RWPE1 (cell line): ENCODE measurements around the gene CLASP1.
A peak's percentile ranks its signal among the peaks of the same experiment; 100 is the strongest.

Experiments
- CTCF ChIA-PET: fragments of 350-600 bp; sonication (Branson Sonifier 250); formaldehyde crosslinking; extraction: SDS; loops from one replicate; lab custom pipeline; 2021; lab: Yijun Ruan, JAX
- POLR2A ChIA-PET: fragments of 400-600 bp; formaldehyde crosslinking; extraction: SDS; loops from one replicate; lab custom pipeline; 2020; ENCODE audit warnings: antibody characterized with exemption; ENCODE audit not compliant: low non-redundant PET; lab: Yijun Ruan, JAX
- DNase-seq: peaks from one replicate; pipeline ENCODE4 v3.0.0; 2012; ENCODE audit warnings: low spot score
- H3K27ac ChIP-seq: fragments of 450-650 bp; 2 replicates; pipeline ENCODE4 v1.5.1; 2017
- TF ChIP-seq, protein P1 (sequence below): fragments of 450-650 bp; conservative IDR thresholded peaks from 2 replicates; pipeline ENCODE4 v1.5.1; 2017; ENCODE audit warnings: low read depth, mild to moderate bottlenecking

The CLASP1 gene

DNA sequence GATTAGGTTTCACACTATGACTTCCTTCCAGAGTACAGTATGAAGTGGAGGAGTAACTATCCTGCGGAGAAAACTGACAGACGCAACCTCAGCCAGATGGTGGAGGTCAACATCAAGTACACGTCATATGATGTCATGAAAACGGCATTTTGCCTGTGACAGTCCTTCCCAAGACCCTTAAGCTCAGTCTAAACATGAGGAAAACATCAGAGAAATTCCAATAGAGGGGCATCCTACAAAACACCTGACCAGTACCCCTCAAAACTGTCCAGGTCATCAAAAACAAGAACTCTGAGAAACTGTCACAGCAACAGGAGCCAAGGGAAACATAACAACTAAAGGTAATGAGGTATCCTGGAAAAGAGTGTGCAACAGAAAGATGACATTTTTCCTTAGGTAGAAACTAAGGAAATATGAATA lies 116.9 kb downstream of the CLASP1 start:
- DNase-seq, result no peak
- no peak overlapping the region for H3K27ac ChIP-seq
- ChIA-PET CTCF (interaction anchor here (0.6 to 1.0 kb wide), 3 partner anchors 55 to 346 kb away, joined by 3 to 4 read pairs (median 4); no protein-coding TSS in a partner anchor), POLR2A (interaction anchor here (0.7 to 1.2 kb wide), 2 partner anchors 116 to 190 kb away, joined by 3 to 4 read pairs; no protein-coding TSS in a partner anchor)
- TF ChIP-seq, protein P1, sequence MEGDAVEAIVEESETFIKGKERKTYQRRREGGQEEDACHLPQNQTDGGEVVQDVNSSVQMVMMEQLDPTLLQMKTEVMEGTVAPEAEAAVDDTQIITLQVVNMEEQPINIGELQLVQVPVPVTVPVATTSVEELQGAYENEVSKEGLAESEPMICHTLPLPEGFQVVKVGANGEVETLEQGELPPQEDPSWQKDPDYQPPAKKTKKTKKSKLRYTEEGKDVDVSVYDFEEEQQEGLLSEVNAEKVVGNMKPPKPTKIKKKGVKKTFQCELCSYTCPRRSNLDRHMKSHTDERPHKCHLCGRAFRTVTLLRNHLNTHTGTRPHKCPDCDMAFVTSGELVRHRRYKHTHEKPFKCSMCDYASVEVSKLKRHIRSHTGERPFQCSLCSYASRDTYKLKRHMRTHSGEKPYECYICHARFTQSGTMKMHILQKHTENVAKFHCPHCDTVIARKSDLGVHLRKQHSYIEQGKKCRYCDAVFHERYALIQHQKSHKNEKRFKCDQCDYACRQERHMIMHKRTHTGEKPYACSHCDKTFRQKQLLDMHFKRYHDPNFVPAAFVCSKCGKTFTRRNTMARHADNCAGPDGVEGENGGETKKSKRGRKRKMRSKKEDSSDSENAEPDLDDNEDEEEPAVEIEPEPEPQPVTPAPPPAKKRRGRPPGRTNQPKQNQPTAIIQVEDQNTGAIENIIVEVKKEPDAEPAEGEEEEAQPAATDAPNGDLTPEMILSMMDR, result no peak

DNA sequence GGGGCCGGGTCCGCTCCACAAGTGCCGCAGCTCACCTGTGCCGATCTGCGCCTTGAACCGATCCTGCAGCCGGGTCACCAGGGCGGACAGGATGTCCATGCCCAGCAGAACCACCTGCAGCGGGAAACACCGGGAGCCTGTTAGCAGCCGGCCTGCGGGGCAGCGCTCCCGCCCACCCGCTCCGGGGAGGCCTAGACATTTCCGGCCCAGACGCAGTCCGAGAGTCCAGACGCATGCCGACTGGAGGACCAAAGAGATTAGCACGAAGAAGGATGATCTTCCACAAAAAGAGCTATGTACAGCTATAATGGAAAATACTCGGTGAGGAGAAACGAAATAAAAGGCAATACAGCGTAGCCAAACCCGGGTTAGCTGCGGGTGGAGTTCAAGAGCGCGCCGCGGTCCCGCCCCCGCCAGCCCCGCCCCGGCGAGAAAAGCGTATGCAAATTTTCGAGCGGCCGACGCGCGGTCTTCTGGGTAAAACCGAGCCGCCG lies 119.0 kb downstream of the CLASP1 start:
- ChIA-PET POLR2A (interaction anchor here (0.5 kb wide), 1 partner anchor 120 kb away, joined by 3 read pairs; no protein-coding TSS in a partner anchor), CTCF (interaction anchor here (0.6 to 1.0 kb wide), 9 partner anchors 118 to 1109 kb away, joined by 3 to 11 read pairs (median 3); partner anchors contain the start of gene CLASP1)
- TF ChIP-seq, protein P1, result no peak
- DNase-seq, result peak; percentile 76
- H3K27ac ChIP-seq, result peak overlapping the region; percentile 100

DNA sequence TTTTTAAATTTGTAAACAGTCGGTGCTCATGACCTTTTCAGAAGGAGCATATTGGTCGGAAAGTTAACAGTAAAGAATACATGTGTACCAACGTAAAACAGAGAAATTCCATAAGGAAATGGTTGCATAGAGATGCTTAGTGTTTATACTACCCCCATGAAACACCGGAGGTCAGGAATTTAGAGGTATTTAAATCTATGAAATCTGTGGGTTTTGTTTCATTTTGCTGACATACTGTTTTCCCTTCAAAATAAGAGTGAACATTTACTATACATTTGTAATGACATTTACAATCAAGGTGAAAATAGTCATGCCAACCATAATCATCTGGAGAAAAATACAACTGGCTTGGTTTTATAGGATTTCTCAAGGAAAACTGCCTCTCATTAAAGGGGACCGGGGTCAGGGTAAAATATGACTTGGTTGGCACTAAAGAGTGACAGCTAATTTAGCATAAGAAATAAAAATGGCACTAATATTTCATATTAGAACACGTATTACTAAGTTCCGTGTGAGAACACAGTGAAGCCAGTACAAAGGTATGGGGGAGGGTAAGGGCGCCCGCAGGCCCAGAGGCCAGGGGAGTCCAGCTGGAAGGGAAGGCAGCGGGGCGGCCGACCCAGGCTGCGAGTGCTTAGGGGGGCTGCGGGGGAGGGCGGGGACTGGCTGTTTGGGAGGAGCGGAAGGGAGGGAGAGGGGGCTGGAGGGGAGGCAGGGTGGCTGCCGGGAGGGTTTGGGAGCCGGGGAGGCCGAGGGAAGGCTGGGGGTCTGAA lies 119.6 kb downstream of the CLASP1 start:
- CTCF ChIA-PET, result no interaction called here
- POLR2A ChIA-PET, result interaction anchor here (0.5 to 0.6 kb wide), 2 partner anchors 120 kb away, joined by 3 read pairs; partner anchors contain the start of gene CLASP1
- H3K27ac ChIP-seq, result peak overlapping the region; percentile 100
- DNase-seq, result peak; percentile 44
- TF ChIP-seq, protein P1, result no peak

DNA sequence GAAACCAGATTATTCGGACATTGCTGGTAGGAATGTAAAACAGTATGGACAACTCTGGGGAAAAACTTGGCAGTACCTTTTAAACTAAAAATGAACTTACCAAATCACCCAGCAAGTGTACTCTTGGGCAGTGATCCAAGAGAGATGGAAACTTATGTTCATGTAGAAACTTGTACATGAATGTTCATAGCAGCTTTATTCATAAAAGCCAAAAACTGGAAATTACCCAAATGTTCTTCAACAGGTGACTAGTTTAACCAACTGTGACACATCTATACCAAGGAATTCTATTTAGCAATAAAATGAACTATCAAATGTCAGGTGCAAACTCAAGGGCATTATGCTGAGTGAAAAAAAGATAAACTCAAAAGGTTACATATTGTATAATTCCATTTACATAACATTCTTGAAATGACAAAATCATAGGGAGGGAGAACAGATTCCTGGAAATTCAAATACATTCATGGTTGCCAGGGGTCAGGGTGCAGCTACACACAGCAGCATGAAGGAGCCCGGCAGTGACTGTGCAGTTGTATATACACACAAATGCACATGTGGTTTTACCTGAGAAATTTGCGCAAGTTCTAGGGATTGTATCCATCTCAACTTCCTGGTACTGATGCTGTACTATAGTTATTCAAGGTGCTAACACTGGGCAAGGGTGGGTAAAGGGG lies 122.1 kb downstream of the CLASP1 start:
- TF ChIP-seq, protein P1, result no peak
- CTCF ChIA-PET, result no interaction called here
- peak; percentile 34 for DNase-seq
- POLR2A ChIA-PET, result no interaction called here
- no peak overlapping the region for H3K27ac ChIP-seq

DNA sequence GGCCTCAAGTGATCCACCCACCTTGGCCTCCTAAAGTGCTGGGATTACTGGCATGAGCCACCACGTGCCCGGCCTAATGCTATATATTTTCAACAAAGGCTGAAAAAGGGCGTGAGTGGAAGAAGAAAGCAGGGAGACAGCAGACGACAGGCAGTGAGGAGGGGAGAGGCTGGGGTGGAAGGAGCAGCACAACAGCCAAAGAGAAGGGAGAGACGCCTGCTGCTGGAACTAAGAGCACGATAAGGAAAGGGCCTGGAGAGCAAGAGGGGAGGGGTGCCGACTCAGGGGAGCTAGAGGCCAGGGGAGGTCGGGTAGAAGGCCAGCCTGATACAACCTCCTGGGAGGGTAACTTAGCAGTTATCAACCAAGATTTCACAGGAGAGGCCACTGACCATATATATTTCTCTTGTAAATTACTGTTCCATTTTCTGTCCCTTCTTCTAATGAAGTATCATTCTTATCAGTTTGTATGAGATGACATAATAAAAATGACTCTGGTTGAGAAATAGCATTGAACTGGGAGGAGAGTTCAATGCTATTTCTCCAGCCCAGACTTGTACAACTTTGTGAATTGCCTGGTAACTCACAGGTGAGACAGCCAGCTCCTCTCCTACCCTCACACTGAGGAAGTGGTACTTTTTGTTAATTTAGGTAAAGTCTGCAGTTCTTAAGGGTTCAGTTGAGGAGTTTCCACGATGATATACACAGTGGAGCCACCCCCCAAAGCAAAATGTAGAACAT lies 124.4 kb downstream of the CLASP1 start:
- peak; percentile 52 for DNase-seq
- ChIA-PET CTCF (interaction anchor here (0.6 to 0.7 kb wide), 3 partner anchors 20 to 175 kb away, joined by 3 to 5 read pairs (median 3); no protein-coding TSS in a partner anchor), POLR2A (interaction anchor here (0.6 kb wide), 1 partner anchor 66 kb away, joined by 3 read pairs; no protein-coding TSS in a partner anchor)
- TF ChIP-seq, protein P1, result no peak
- H3K27ac ChIP-seq, result peak overlapping the region; percentile 68

DNA sequence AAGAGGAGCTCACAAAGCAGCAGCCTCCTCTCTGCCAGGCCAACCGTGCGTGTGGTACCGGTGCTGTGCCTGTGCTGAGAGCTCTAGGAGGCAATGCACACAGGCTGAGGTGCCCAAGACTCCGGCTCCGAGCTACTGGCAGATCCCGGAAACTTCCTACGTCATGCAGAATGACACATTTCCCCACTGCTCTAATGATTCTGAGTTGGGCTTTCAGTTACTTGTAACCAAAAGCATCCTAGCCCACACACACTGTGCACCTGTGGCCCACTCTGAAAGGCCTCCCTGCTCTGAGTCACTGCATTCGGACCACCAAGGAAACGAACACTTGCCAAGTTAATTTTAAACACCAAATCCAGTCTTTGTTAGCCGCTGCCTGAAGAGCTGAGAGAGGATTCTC lies 127.9 kb downstream of the CLASP1 start:
- ChIA-PET POLR2A (no interaction called here), CTCF (no interaction called here)
- no peak for DNase-seq
- TF ChIP-seq, protein P1, result no peak
- H3K27ac ChIP-seq, result no peak overlapping the region
